Effector memory CD8-positive, alpha-beta T cell (primary cell): ENCODE measurements around the gene C19orf47.

ENCODE experiments used
- ATAC-seq: fragments of 150-1000 bp; cut with Tn5 transposase; replicated peaks from 2 replicates; pipeline ENCODE4 v1.10.0; 2021; ENCODE audit warnings: mild to moderate bottlenecking, moderate library complexity
- DNase-seq, 3 experiments: peaks; one replicate each; pipeline ENCODE4 v3.0.0; 2021
- H3K27ac Mint-ChIP-seq, 2 donors: one replicate each; pipeline ENCODE4 v1.8.0; 2022; ENCODE audit warnings: mild to moderate bottlenecking in 2 of 2, mixed read lengths in 2 of 2, moderate library complexity in 2 of 2
- H3K27me3 Mint-ChIP-seq, 2 donors: one replicate each; pipeline ENCODE4 v1.8.0; 2022; ENCODE audit warnings: mixed read lengths in 2 of 2
- H3K36me3 Mint-ChIP-seq: one replicate; pipeline ENCODE4 v1.8.0; 2022; ENCODE audit warnings: mild to moderate bottlenecking, moderate library complexity, mixed read lengths; ENCODE audit not compliant: insufficient read depth
- H3K4me1 Mint-ChIP-seq, 2 donors: one replicate each; pipeline ENCODE4 v1.8.0; 2022; ENCODE audit warnings: low read depth in 2 of 2, mixed read lengths in 2 of 2
- H3K4me3 Mint-ChIP-seq, 2 donors: one replicate each; pipeline ENCODE4 v1.8.0; 2022; ENCODE audit warnings: mild to moderate bottlenecking in 2 of 2, mixed read lengths in 2 of 2, moderate library complexity in 2 of 2
- H3K9me3 Mint-ChIP-seq, 2 donors: one replicate each; pipeline ENCODE4 v1.8.0; 2022; ENCODE audit warnings: mixed read lengths in 2 of 2

Gene C19orf47

DNA sequence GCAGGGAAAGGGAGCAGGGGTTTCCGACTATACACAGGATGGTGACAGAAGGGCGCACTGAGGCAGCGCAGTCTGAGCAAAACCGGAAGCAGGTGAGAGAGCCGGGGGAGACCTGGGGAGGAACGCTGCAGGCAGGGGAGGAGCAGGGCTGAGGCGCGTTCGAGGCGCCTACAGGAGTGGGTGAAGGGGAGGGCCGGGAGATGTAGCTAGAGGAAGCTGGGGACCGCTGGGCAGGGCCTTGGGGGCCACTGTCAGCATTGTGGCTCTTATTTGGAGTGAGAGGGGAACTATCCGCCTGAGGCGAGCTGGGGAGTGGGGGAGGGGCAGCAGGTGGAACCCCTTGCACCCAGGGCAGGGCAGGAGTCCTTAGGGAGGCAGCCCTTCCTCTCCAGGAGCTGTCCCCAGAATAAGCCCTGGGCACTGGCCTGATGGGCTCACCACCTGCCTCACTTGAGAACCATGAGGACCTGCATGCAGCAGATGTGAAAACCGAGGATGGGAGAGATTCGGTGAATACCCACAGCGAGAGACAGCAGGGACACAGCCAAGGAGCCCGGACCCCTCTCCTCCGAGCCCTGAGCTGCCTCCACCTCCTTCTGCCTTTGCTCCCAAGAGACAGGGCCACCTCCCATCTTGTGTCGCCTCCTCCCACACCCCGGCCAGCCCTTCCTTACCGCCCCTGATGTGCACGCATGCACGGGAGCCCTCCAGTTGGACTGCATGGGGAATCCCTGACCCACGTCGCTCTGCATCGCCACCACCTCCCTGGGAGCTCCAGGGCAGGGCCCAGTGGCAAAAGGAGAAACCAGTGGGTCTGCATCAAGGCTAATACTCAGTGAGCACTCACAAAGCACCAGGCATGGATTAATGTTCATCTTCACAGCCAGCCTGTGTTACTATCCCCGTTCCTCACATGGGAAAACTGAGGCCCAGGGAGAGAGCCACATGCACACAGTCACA is 73.3 kb downstream of the C19orf47 start:
- H3K9me3 Mint-ChIP-seq: no peaks in the 10 kb centered on the region
- H3K27ac Mint-ChIP-seq: peak overlapping the region; percentile 26 to 87
- DNase-seq (peak in 1 of 3 experiments; percentile 10), ATAC-seq (peak; percentile 73)
- no peaks in the 10 kb centered on the region for H3K27me3 Mint-ChIP-seq
- H3K4me1 Mint-ChIP-seq: peaks cover 48 to 54% of the 10 kb centered on the region in 2 donors
- H3K4me3 Mint-ChIP-seq: peak overlapping the region; percentile 54 to 65
- peaks cover 12% of the 10 kb centered on the region for H3K36me3 Mint-ChIP-seq

DNA sequence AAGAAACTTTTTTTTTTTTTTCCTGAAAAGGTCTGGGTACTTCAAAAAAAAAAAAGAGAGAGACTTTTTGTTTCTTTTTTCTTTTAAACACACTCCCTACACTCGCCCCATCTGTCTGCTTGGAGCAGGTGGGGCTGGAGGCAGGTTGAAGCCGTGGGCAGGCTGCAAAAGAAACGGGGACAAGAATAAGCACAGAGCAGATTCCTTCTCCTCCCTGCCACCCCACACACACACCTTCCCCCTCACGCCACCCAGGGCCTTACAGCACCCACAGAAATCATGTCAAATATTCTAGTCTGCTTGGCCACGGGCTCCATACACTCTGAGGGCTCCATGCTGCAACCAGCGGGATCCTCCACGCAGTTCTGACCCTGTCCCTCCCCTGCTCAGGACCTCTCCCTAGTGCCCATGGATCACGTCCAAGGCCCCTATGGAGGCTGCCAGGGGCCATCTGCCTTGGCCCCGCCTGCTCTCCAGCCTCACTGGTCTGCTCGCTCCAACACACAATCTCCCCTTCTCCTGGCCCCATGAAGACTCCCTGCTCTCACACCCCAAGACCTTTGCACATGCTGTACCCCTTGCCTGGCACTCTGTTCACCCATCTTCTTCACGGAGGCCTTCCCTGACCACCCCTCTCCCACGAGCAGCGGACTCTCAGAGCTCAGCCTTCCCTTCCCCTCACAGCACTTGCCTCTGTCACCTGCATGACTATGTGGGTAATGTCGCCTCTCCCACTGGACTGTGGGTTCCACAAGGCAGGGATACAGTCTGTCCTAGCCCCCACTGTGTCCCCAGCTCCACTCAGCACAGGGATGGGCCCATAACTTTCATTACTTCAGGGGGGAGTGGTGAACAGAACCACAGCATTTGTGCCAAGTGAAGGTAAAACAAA is 74.5 kb downstream of the C19orf47 start:
- Mint-ChIP-seq H3K27me3 (no peaks in the 10 kb centered on the region), H3K9me3 (no peaks in the 10 kb centered on the region), H3K27ac (peak overlapping the region; percentile 26 to 87), H3K36me3 (peaks cover 12% of the 10 kb centered on the region), H3K4me1 (peaks cover 47 to 53% of the 10 kb centered on the region in 2 donors), H3K4me3 (peak overlapping the region; percentile 54 to 65)
- no peak for ATAC-seq
- no peak for DNase-seq

DNA sequence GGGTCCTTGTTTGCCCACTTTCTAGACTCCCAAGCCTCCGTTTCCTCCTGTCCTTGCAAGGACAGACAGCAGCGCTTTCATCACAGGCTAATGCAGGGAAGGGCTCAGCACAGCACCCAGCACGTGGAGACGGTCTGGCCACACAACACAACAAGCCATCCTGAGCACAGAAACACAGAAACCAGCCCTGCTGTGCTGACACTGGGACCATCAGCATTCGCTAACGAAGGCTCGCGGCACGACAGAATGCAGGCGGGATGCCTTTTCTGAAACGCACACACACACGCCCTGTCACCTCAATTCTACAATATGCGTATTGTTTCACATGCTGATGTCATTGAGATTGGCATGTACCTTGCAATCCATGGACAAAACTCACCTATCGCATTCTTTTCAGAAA is 75.9 kb downstream of the C19orf47 start:
- Mint-ChIP-seq H3K9me3 (no peaks in the 10 kb centered on the region), H3K27me3 (no peaks in the 10 kb centered on the region), H3K4me3 (no peak overlapping the region), H3K36me3 (peaks cover 22% of the 10 kb centered on the region), H3K27ac (peak overlapping the region in 1 of 2 donors; percentile 54), H3K4me1 (peaks cover 43 to 47% of the 10 kb centered on the region in 2 donors)
- no peak for DNase-seq
- no peak for ATAC-seq

DNA sequence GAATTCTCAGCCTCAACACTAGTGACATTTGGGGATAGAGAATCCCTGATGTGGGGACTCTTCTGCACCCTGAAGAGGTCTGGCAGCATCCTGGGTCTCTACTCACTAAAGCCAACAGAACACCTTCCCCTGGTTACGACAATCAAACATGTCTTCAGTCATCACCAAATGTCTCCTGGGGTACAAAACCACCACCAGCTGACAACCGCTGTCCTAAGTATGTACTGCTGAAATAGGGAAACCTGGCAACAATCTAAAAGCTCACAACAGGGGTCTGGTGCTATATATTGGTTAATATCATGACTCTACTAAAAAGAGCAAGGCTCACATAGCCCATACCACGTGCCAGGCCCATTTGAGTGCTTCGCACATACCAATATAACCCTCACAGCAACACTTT is 76.5 kb downstream of the C19orf47 start:
- peaks cover 45% of the 10 kb centered on the region in 2 donors for H3K4me1 Mint-ChIP-seq
- ATAC-seq: no peak
- DNase-seq: no peak
- no peaks in the 10 kb centered on the region for H3K27me3 Mint-ChIP-seq
- no peak overlapping the region for H3K4me3 Mint-ChIP-seq
- no peaks in the 10 kb centered on the region for H3K9me3 Mint-ChIP-seq
- no peak overlapping the region for H3K27ac Mint-ChIP-seq
- peaks cover 24% of the 10 kb centered on the region for H3K36me3 Mint-ChIP-seq

DNA sequence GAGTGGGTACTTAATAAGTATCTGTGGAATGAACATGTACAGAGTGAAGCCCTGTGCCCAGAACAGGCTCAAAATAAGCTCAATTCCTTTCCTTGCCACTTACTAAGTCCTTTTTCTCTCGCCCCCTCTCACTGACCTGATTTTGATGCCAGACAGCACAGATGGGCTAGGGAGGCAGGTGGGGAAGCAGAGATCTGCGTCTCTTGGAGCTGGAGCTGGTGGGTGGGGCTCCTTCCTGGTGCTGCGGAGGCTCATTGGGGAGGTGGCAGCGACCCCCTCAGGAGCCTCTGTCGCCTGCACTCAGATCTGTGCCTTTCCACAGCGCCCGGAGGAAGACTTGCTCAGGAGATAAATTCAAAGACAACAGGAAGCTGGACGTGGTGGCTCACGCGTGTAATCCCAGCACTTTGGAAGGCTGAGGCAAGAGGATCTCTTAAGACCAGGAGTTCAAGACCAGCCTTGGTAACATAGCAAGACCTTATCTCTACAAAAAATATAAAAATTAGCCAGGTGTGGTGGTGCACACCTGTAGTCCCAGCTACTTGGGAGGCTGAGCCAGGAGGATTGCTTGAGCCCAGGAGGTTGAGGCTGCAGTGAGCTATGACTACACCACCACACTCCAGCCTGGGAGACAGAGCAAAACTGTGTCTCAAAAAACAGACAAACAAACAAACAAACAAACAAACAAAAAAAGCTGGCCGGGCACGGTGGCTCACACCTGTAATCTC is 77.7 kb downstream of the C19orf47 start:
- DNase-seq (no peak), ATAC-seq (no peak)
- H3K36me3 Mint-ChIP-seq: peaks cover 31% of the 10 kb centered on the region
- peak overlapping the region; percentile 67 to 74 for H3K27ac Mint-ChIP-seq
- H3K9me3 Mint-ChIP-seq: no peaks in the 10 kb centered on the region
- peaks cover 41 to 46% of the 10 kb centered on the region in 2 donors for H3K4me1 Mint-ChIP-seq
- H3K4me3 Mint-ChIP-seq: no peak overlapping the region
- H3K27me3 Mint-ChIP-seq: no peaks in the 10 kb centered on the region
